NK-92 (cell line): ENCODE data around the gene CEACAM21.

Experiments
- DNase-seq: peaks from one replicate; lab custom pipeline; 2025; ENCODE audit not compliant: unreplicated experiment; lab: John Stamatoyannopoulos, UW

Gene CEACAM21

DNA sequence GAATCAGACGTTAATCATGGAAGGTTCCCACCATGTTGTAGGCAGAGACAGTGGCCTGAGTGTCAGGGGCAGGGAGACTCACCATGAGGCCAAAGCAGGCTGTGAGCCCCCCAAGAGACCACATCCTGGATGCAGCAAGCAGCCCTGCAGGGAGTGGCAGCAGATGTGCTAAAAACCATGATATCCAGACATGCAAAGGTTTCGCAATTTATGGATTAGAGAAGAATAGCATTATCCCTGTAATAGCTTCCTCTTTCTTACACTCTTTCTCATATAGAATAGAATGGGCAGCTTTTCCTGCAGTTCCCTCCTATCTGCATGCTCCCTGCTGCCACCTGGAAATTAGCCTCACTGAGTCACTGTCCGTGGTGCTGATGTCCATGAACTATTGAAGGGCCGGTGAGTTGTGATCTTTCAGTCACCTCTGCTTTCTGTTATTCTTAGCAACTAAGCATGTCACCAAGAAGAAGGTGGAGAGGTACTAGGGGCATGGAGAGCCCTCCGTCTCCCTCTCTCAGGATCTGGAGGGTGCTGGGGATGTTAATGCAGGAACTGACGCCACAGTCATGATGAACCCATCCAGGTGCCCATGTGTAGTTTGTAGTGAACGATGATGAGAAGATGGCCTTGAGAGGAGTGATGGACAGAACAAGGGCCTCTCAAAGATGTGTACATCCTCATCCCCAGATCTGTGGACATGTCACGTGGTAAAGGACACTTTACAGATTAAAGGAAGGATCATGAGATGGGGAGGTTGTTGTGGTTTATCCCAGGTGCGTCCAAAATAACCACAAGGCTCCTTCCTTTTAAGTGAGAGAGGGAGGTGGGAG lies 41.0 kb downstream of the CEACAM21 start:
- no peak for DNase-seq

DNA sequence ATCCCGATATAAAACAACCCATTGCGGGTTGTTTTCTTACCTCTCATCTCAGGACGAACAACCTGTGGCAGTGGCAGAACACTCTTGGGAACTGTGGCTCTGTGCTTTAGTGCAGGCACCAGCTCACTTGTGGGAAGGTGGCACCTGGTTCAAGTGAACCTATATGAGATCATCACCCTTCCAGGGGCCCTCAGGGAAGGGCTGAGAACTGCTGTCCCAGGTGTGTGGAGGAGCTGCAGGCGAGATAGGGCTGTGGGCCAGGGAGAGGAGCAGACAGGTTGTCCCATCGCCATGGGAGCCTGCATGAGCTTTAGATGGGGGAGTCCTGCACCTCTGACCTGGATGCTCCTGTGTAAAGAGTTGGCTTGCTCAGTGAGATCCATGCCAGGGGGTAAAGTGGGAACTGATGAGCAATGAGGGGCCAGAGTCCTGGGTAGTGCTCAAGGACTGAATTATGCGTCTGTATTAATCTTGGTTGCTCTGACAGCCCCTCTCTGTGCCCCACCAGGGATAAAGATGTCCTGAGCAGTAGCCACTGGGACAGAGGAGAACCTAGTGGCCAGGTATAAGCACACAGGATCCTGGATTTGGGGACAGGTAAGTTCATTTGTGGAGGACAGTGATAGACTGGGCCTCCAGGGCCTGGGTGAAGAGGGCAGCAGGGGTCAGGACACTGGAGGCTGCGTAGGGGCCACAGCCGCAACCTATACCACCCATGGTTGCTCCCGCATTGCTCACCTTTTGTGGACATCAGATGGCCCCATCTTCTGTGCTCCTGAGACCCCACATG lies 42.2 kb downstream of the CEACAM21 start:
- DNase-seq: no peak

DNA sequence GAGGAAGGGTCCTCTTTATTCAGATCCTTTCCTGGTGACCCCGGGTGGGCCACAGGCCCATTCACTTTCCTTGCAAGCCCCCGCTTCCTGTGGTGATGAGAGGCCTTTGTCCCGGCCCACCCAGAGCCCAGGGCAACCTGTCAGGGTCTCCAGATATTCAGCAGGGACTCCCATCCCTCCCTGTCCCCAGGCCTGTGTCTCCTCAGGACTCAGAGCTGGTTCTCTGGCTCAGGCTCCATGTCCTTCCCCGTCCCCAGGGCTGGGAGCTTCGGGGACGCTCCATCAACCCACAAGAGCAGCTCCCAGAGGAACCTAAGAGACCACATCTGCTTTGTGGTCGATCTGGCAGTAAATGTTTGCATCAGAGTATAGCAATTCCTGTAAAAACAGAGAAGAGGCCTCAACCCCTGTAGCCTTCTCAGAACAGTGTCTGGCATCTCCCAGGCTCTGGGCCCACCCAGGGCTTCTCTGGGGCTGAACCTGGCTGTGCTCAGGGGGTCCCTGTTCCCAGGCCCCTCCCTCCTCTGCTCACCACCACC lies 43.1 kb downstream of the CEACAM21 start:
- no peak for DNase-seq

DNA sequence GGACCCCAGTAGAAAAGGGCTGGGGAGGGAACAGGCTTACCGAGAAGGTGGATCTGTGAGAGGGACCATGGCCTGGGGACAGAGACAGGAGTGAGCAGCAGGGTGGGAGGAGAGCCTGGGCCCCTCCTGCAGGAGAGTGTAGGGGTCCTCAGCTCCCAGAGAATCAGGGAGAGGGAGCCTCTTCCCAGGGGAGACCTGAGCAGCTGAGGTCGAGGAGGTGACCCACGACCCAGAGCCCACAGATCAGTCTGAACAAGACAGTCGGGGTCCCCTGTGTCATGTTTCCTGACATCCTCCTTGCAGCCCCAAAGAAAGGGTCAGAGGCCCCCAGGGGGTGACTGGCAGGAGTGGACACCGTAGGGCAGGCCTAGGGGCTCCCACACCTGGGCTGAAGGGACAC lies 44.2 kb downstream of the CEACAM21 start:
- no peak for DNase-seq

DNA sequence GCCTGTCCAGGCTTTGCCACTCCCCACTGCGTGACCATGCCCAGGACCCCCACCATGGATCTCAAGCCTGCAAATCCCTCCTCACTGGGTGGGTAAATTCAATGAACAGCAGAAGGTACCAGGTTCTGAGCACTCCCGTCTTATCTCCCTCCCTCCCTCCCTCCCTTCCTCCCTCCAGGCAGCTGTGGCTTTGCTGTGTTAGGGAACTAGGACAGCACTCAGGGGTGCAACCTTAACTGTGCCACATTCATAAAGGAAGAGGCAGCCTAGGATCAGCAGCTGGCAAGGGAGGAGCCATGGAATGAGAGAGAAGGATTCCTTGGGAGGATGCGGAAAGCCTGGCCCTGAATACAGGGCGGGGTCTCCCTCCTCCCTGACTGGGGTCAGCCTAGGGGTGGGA lies 45.3 kb downstream of the CEACAM21 start:
- no peak for DNase-seq

DNA sequence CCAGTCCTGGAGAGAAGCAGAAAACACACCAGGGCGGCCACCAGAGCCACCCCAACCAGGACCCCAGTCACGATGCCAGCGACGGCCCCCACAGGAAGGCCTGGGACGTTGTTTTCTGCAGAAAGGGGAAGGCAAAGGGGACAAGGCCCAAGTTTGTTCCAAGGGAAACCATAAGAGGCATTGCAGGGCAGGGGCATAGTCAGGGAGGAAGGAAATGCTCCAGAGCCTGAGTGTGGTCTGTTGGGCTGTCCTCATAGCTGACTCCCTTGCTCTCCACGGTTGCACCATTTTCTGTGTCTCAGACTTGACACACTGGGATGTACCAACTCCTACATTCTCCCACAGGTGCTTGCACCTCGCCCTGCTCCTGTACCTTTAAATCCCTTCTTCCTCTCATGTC lies 45.7 kb downstream of the CEACAM21 start:
- DNase-seq: no peak

DNA sequence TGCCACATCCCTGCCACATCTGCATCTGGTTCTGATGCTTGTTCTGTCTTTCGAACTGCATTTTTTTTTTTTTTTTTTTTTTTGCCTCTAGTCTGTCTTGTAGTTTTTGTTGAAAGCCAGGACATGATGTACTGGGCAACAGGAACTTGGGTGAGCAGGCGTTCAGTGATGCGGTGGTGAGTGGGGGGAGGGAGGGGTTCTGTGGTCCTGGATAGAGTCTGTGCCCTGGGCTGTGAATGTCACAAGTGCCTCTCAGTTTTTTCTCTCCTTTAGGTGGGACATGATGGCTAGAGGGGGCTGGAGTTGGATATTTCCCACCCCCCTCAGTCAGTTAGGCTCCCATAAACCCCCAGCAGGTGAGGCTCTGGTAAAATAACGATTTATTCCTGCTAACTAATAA lies 47.4 kb downstream of the CEACAM21 start:
- DNase-seq: no peak

DNA sequence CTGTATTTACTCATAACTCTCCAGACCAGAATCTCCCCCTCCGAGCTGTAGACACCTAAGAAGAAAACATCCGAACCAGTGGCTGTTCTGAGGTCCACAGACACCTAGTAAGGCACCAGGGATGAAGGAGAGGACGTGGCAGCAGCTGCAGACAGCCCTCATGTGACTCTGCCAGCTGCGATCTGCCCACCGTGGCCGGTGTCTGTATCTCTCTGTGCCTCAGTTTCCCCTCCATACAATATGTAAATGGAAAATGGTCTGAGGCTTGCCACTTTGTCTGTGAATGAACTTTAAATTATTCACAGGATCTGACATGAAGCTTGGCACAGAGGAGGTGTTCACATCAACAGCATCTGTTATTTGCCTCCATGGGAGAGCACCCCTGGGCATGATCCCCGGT lies 48.5 kb downstream of the CEACAM21 start:
- DNase-seq: no peak

DNA sequence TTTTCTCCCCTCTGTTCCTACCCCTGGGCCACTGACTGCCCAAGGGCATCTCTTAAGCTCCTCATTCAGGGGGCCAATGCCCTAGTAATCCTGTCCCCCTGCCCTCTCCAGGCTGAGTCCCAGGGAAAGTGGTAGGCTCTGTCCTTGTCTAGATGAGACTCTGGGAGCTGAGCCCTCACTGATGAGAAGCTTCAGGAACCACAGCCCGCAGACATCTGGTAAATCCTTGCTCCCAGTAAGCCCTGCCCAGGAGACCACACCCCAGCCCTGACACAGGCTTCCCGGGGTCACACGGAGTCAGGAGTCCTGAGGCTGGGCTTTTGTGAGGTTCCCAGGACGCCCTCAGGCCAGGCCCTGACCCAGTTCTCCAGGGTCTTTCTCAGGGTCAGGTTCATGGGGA lies 49.0 kb downstream of the CEACAM21 start:
- DNase-seq: no peak

DNA sequence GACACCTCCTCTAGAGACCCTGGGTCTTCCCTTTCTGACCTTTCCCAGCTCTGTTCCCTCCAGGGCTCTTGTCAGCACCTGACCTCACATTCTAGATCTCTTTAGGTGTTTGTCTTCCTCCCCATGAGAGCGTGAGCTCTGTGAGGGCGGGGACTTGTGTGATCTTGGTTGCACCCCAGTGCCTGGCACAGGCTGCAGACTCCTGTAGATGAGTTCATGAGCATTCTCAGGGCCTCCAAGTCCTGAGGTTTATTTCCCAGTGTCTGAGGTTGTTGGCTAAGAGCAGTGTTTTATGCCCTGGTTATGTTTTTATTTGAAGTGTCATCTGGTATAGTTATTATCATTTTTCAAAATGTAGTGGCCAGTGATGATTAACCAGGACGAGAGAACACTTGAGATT lies 50.3 kb downstream of the CEACAM21 start:
- DNase-seq: no peak

DNA sequence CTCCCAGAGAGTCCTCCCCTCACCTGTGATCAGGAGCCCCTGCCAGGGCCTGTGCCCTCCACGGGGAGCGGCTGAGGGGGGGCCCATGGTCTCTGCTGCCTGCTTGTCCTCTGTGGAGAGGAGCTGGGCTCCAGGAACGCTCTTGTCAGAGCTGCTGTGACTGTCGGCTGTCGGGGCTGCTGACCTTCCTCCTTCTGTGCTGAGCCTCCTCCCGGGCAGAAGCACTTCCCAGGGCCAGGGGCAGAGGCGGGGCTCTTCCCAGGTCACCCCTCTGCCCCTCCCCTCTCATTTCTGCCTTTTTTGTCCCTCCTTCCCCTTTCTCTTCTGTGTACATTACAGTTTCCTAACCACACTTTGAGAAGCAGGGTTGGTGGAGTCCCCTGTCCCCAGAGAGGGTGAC lies 50.9 kb downstream of the CEACAM21 start, which contains the start of gene CEACAM4:
Gene CEACAM4, minus strand, starts transcription at position 198 of the 400 bp plus-strand sequence. Its CDS starts 111 bp downstream, at position 87.
- no peak for DNase-seq

DNA sequence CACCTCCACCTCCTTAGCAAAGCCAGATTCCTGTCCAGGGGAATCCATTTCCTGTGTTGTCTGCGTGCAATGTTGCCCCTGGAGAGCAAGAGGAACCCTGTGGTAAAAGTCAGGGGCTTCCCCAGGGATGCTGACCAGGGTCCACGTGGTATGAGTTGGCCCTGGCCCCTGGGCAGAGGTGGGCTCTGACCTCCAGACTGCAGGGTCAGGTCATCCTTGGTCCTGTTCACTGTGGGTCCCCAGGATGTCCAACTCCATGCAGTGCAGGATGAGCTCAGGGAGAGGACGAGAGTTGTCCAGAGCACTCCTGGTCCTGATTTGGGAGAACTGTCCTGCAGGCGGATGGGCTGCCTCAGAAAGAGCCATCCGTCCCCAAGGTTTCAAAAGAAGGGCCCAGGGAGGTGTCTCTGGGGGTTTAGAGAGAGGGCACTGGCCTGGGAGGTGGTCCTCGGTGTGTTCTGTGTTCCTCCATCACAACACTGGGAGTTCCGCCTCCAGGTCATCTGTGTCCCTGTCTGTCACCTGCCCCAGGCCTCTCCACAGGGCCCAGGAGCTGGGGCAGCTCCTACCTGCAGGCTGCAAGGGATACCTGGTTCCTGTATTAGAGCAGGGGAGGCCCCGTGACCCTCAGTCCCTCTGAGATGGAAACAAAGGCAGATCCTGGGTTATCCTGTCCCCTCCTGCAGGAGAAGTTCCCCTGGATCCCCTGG lies 52.2 kb downstream of the CEACAM21 start:
- DNase-seq: no peak
